Measurements from ENCODE around the gene SLC22A1.

SLC22A1 gene

GRCh38 chr6:160102956-160103824 lies 18.4 kb upstream of the SLC22A1 start:
- H3K4me3 ChIP-seq (replicated peaks in 1 of 2; ENCODE audit: low read depth in 2 of 2, low read length in 2 of 2): no peak overlapping the region
- peak; percentile 28 to 62 for DNase-seq (ENCODE audit: low read depth in 2 of 2)
- TF ChIP-seq, protein P1, sequence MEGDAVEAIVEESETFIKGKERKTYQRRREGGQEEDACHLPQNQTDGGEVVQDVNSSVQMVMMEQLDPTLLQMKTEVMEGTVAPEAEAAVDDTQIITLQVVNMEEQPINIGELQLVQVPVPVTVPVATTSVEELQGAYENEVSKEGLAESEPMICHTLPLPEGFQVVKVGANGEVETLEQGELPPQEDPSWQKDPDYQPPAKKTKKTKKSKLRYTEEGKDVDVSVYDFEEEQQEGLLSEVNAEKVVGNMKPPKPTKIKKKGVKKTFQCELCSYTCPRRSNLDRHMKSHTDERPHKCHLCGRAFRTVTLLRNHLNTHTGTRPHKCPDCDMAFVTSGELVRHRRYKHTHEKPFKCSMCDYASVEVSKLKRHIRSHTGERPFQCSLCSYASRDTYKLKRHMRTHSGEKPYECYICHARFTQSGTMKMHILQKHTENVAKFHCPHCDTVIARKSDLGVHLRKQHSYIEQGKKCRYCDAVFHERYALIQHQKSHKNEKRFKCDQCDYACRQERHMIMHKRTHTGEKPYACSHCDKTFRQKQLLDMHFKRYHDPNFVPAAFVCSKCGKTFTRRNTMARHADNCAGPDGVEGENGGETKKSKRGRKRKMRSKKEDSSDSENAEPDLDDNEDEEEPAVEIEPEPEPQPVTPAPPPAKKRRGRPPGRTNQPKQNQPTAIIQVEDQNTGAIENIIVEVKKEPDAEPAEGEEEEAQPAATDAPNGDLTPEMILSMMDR (IDR thresholded peaks at IDR 0.05; ENCODE audit: low read depth, low read length): peak; percentile 56

DNA sequence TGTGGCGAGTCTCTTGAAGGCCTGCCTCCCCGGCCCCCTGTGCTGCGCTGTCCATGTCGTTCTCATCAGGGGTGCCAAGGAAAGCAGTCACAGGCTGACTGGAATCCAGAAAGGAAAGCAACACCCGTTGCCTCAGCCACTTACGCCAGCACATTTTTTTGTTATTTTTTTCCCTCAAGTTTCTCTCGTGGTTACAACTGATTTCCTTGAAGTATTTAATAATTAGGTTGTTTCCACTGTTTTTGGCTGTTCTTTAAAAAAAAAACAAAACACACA lies 17.9 kb upstream of the SLC22A1 start:
- no peak for DNase-seq (ENCODE audit: low read depth in 2 of 2)
- TF ChIP-seq, protein P1 (IDR thresholded peaks at IDR 0.05; ENCODE audit: low read depth, low read length): no peak

GRCh38 chr6:160104821-160105517 lies 16.6 kb upstream of the SLC22A1 start:
- no peak for DNase-seq (ENCODE audit: low read depth in 2 of 2)
- TF ChIP-seq, protein P1 (IDR thresholded peaks at IDR 0.05; ENCODE audit: low read depth, low read length): no peak
- no peak overlapping the region for H3K4me3 ChIP-seq (replicated peaks in 1 of 2; ENCODE audit: low read depth in 2 of 2, low read length in 2 of 2)

More for the DNA sequence above, 17.9 kb upstream of the SLC22A1 start:
- no peak overlapping the region for H3K4me3 ChIP-seq (replicated peaks in 1 of 2; ENCODE audit: low read depth in 2 of 2, low read length in 2 of 2)

DNA sequence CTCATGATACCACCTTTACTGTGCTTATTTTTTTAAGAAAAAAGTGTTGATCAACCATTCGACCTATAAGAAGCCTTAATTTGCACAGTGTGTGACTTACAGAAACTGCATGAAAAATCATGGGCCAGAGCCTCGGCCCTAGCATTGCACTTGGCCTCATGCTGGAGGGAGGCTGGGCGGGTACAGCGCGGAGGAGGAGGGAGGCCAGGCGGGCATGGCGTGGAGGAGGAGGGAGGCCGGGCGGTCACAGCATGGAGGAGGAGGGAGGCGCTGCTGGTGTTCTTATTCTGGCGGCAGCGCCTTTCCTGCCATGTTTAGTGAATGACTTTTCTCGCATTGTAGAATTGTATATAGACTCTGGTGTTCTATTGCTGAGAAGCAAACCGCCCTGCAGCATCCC lies 15.6 kb upstream of the SLC22A1 start:
- H3K4me3 ChIP-seq (replicated peaks in 1 of 2; ENCODE audit: low read depth in 2 of 2, low read length in 2 of 2): no peak overlapping the region
- TF ChIP-seq, protein P1 (IDR thresholded peaks at IDR 0.05; ENCODE audit: low read depth, low read length): no peak
- no peak for DNase-seq (ENCODE audit: low read depth in 2 of 2)

GRCh38 chr6:160106701-160107100 lies 14.9 kb upstream of the SLC22A1 start:
- DNase-seq (ENCODE audit: low read depth in 2 of 2): no peak
- H3K4me3 ChIP-seq (replicated peaks in 1 of 2; ENCODE audit: low read depth in 2 of 2, low read length in 2 of 2): no peak overlapping the region
- TF ChIP-seq, protein P1 (IDR thresholded peaks at IDR 0.05; ENCODE audit: low read depth, low read length): no peak

- H3K4me3 ChIP-seq (replicated peaks in 1 of 2; ENCODE audit: low read depth in 2 of 2, low read length in 2 of 2): no peak overlapping the region
- no peak for DNase-seq (ENCODE audit: low read depth in 2 of 2)
- TF ChIP-seq, protein P1 (IDR thresholded peaks at IDR 0.05; ENCODE audit: low read depth, low read length): no peak
Observed at GRCh38 chr6:160108077-160108476, 13.5 kb upstream of the SLC22A1 start.

Measured in cardiac fibroblast (primary cell).